SK-N-MC (cell line): ENCODE results near the gene HTR1E.

Experiments
- EZH2 ChIP-seq: fragments of 200-600 bp; sonication (generic); IDR thresholded peaks from one replicate; pipeline ENCODE4 v1.6.1; 2017; ENCODE audit warnings: antibody characterized with exemption
- POLR2AphosphoS5 ChIP-seq: IDR thresholded peaks from 2 replicates; pipeline ENCODE4 v1.6.1; 2012; ENCODE audit warnings: mild to moderate bottlenecking, low read depth, low read length, borderline replicate concordance

DNA sequence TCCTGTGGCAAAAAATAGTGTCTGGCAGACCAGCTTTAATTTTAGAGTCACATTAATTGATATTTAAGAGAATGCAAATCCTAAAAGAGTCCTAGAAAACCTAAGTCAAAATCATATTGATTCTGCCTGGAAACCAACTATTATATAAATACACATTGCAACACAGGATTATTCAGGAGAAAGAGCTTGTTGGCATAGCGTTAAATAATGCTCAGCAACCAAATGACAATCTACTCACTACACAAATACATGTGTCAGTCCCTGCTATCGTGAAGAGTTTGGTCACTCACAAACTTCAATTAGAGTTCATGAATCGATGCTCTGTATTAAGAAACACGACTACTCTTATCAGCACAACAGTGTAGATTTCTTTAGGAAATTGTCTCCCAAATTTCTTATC is 103.4 kb downstream of the HTR1E start:
- TF ChIP-seq POLR2AphosphoS5, result no peak
- no peak for TF ChIP-seq EZH2
